Measurements from ENCODE around the gene TEDC2.
A peak's percentile ranks its signal among the peaks of the same experiment; 100 is the strongest.

TEDC2 gene

DNA sequence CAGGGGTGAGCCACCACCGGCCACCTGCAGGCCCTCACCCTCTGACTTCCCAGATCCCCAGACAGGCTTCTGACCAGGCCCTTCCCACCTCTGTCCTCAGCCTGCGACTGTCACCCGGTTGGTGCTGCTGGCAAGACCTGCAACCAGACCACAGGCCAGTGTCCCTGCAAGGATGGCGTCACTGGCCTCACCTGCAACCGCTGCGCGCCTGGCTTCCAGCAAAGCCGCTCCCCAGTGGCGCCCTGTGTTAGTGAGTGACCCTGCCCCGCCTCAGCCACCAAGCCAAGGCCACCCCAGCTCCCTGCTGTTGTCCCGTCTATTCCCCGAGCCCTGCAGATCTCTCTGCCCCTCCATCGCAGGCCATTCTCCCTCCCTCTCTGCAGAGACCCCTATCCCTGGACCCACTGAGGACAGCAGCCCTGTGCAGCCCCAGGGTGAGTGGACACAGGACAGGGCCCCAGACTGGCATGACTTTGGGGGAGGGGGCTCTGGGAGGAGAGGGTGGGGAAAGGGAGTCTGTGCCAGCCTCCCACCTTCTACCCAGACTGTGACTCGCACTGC is 13.1 kb downstream of the TEDC2 start:
- DNase-seq = no peak
- no peaks in the 10 kb centered on the region for H3K9me3 ChIP-seq (ENCODE audit: severe bottlenecking)
- peak overlapping the region; percentile 100 for H3K27ac ChIP-seq
- peaks cover 16% of the 10 kb centered on the region for H3K36me3 ChIP-seq
- H3K4me3 ChIP-seq (ENCODE audit: low read depth, low read length) = peak overlapping the region; percentile 36
- no peaks in the 10 kb centered on the region for H3K27me3 ChIP-seq (ENCODE audit: insufficient read depth, low read depth, severe bottlenecking)
- TF ChIP-seq, protein P1, sequence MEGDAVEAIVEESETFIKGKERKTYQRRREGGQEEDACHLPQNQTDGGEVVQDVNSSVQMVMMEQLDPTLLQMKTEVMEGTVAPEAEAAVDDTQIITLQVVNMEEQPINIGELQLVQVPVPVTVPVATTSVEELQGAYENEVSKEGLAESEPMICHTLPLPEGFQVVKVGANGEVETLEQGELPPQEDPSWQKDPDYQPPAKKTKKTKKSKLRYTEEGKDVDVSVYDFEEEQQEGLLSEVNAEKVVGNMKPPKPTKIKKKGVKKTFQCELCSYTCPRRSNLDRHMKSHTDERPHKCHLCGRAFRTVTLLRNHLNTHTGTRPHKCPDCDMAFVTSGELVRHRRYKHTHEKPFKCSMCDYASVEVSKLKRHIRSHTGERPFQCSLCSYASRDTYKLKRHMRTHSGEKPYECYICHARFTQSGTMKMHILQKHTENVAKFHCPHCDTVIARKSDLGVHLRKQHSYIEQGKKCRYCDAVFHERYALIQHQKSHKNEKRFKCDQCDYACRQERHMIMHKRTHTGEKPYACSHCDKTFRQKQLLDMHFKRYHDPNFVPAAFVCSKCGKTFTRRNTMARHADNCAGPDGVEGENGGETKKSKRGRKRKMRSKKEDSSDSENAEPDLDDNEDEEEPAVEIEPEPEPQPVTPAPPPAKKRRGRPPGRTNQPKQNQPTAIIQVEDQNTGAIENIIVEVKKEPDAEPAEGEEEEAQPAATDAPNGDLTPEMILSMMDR (IDR thresholded peaks at IDR 0.05; ENCODE audit: low read depth, low read length) = no peak

DNA sequence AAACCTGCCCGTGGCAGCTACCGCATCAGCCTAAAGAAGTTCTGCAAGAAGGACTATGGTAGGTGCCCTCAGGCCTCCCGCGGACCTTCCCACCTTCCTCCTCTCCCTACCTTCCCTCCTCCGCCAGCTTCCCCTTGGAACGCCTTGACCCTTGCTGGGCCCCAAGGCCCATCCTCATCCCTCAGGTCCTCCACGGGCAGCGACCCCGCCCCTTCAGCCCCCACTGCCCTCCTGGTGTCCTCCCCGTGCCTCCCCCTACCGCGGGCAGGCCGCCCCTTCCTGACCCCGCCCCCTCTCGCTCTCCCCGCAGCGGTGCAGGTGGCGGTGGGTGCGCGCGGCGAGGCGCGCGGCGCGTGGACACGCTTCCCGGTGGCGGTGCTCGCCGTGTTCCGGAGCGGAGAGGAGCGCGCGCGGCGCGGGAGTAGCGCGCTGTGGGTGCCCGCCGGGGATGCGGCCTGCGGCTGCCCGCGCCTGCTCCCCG is 13.6 kb downstream of the TEDC2 start:
- H3K4me3 ChIP-seq (ENCODE audit: low read depth, low read length) = peak overlapping the region; percentile 36
- DNase-seq = peak; percentile 90
- peaks cover 19% of the 10 kb centered on the region for H3K36me3 ChIP-seq
- no peaks in the 10 kb centered on the region for H3K27me3 ChIP-seq (ENCODE audit: insufficient read depth, low read depth, severe bottlenecking)
- H3K9me3 ChIP-seq (ENCODE audit: severe bottlenecking) = no peaks in the 10 kb centered on the region
- TF ChIP-seq, protein P1 (IDR thresholded peaks at IDR 0.05; ENCODE audit: low read depth, low read length) = no peak
- H3K27ac ChIP-seq = peak overlapping the region; percentile 100

DNA sequence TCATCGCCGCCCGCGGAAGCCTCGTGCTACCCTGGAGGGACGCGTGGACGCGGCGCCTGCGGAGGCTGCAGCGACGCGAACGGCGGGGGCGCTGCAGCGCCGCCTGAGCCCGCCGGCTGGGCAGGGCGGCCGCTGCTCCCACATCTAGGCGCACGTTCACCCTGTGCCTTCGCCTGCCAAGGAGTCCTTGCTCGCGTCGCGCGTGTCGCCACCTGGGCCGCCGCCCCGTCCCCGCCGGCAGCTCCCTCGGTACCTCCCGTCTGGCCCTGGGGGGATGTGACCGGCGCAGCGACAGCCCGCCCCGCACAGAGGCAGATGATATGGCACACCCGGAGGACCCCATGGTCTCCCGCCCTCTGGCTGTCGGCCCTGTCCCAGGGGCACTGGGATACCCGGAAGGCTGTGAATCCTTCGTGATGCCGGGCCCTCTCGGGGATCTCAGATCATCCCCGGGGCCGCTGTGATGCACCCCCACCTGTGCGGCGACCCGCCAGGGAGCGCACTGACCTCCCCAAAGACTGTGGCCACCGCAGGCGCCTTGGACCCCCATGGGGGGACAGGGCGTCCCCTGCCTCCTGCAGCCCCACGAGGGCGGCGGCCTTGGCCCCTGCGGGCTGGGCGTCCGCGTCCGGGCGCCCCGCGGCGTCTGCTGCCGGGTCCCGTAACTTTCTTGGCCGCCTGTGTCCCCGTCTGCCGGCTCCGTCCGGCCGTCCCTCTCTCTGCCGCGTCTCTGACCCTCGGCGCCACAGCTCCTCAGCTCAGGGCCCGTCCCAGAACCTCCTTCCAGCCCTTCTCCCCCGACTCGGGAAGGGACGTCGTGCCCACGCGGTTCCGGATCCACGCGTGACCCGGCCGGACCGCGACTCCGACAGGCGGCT is 14.3 kb downstream of the TEDC2 start:
- Histone ChIP-seq H3K36me3 (peaks cover 23% of the 10 kb centered on the region), H3K9me3 (ENCODE audit: severe bottlenecking) (no peaks in the 10 kb centered on the region), H3K27me3 (ENCODE audit: insufficient read depth, low read depth, severe bottlenecking) (no peaks in the 10 kb centered on the region), H3K27ac (peak overlapping the region; percentile 100), H3K4me3 (ENCODE audit: low read depth, low read length) (peak overlapping the region; percentile 61)
- TF ChIP-seq, protein P1 (IDR thresholded peaks at IDR 0.05; ENCODE audit: low read depth, low read length) = peak; percentile 48
- peak; percentile 44 for DNase-seq

DNA sequence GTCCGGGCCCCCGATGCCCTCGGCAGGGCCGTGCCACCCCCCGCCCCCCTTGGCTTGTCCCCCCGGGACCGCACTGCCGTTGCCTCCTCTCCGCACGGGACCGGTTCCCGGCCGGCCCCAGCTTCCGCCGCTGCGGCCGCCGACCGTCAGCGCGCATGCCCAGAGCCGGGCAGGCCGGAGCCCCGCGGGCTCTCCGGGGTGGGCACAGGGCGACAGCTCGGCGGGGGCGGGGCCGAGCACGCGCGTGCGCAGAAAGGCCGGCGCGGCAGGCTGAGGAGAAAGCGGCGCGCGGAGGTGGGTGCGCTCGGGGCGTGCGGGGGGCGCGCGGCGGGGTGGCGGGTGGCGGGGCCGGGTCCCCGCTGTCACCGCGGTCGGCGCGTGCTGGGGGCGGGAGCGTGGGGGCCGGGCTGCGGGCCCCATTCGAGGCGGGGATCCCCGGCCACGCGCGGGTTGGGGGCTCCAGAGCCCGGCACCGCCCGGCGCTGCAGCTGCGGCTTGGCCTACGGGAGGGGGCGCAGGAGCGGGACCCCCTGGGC is 15.0 kb downstream of the TEDC2 start, which contains the start of gene TBC1D24:
Gene TBC1D24 (plus strand): TSS at position 251 of the 536 bp plus-strand sequence. CDS start 21,022 bp downstream, outside the sequence.
- no peaks in the 10 kb centered on the region for H3K27me3 ChIP-seq (ENCODE audit: insufficient read depth, low read depth, severe bottlenecking)

More for the DNA sequence above, 15.0 kb downstream of the TEDC2 start, which contains the start of gene TBC1D24:
- no peaks in the 10 kb centered on the region for H3K9me3 ChIP-seq (ENCODE audit: severe bottlenecking)
- peak within 1 kb of the TSS; percentile 61 for H3K4me3 ChIP-seq (ENCODE audit: low read depth, low read length)
- TF ChIP-seq, protein P1 (IDR thresholded peaks at IDR 0.05; ENCODE audit: low read depth, low read length) = no peak
- peak within 1 kb of the TSS; percentile 100 for H3K27ac ChIP-seq
- DNase-seq = peak; percentile 85
- H3K36me3 ChIP-seq = peaks cover 27% of the 10 kb centered on the region

Data from WERI-Rb-1 (cell line).